Left ventricle myocardium inferior (tissue), 1 donor: ENCODE results near the gene GNG13. TPM values are rescaled to one million over a fixed set of nuclear protein-coding genes. Genes with fewer than 3 reads are reported as not detected.
"Not testable (repeated sequence)": the region's sequence is repeated elsewhere in the genome, so short reads cannot be mapped to it uniquely, and the experiment has no call there.

Experiments
- DNase-seq: peaks from one replicate; pipeline ENCODE4 v3.0.0-alpha.2; 2020
- H3K27ac ChIP-seq: fragments of 200-600 bp; replicated peaks from 2 replicates; pipeline ENCODE4 v1.8.0; 2021
- H3K27me3 ChIP-seq: fragments of 200-600 bp; 2 replicates; pipeline ENCODE4 v1.8.0; 2021; ENCODE audit warnings: low read depth
- H3K36me3 ChIP-seq: fragments of 200-600 bp; 2 replicates; pipeline ENCODE4 v1.8.0; 2021
- H3K4me1 ChIP-seq: fragments of 200-600 bp; 2 replicates; pipeline ENCODE4 v1.8.0; 2021
- H3K4me3 ChIP-seq: fragments of 200-600 bp; 2 replicates; pipeline ENCODE4 v1.8.0; 2021; ENCODE audit warnings: mild to moderate bottlenecking, moderate library complexity
- H3K9me3 ChIP-seq: fragments of 200-600 bp; replicated peaks from 2 replicates; pipeline ENCODE4 v1.8.0; 2021
- CTCF ChIP-seq: fragments of 200-600 bp; IDR thresholded peaks from 2 replicates; pipeline ENCODE4 v1.8.0; 2021; ENCODE audit warnings: antibody characterized with exemption, mild to moderate bottlenecking, borderline replicate concordance
- intact Hi-C: fragments of 100-400 bp; cut with micrococcal nuclease; formaldehyde crosslinking; loops from one replicate; pipeline ENCODE4 v1.11.0; 2022
- total RNA-seq: library from RNA; stranded (reverse); fragmentation: NEBNext Ultra II Directional; extraction: Animal tissue kit (Norgen Biotek cat#: 25700); gene quantifications from one replicate; pipeline ENCODE4 v1.2.1, GENCODE V29; 2021
- donor health status: DM: no; HTN: yes; CAD: no; lungs with severe emphysema.

Gene GNG13
- total RNA-seq, 1 donor from 2014 or later = not detected

- Histone ChIP-seq H3K27ac (no peak overlapping the region), H3K27me3 (peaks cover 46% of the 10 kb centered on the region), H3K4me3 (no peak overlapping the region), H3K9me3 (peaks cover 27% of the 10 kb centered on the region), H3K36me3 (no peaks in the 10 kb centered on the region), H3K4me1 (no peaks in the 10 kb centered on the region)
- intact Hi-C loops = no loop called here
- no peak for TF ChIP-seq CTCF
- no peak for DNase-seq
These were observed 40.3 kb upstream of the GNG13 start for GRCh38 chr16:840561-841454.

DNA sequence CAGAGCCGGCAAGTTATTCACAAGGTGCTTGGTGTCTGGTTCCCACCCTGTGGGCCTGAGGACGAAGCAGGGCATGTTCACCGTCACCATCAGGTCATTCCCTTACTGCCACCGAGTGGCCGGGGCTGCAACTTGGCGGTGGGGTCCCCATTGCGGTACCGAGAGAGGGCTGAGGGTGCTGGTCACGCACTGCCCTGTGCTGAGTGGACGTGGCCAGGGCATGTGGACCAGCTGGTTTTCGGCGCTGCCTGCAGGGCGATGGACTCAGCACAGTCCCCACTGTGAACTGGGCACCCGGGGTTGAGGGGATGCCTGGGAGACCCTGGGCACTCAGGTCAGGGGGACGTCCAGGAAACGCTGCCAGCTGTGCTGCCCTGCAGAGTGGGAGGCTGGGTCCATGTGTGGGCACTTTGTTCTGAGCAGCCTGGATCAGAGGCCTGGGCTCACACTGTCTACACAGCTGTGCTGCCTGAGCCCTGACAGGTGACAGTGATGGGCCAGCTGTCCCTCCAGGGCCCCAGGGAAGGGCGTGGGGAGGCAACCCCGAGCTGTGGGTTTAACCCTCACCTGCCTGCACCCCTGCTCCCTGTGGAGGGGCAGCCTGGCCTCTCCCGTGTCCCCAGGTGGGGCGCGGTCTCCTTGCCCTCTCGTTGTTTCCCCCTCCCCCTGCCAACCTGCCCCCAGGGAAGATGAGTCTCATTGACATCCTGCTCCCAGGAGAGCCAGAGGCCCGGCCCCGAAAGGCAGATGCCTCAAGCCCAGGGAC, 39.3 kb upstream of the GNG13 start:
- Histone ChIP-seq H3K4me1 (no peaks in the 10 kb centered on the region), H3K9me3 (peaks cover 36% of the 10 kb centered on the region), H3K27ac (no peak overlapping the region), H3K36me3 (no peaks in the 10 kb centered on the region), H3K27me3 (peaks cover 46% of the 10 kb centered on the region), H3K4me3 (no peak overlapping the region)
- TF ChIP-seq CTCF = no peak
- DNase-seq = no peak
- intact Hi-C loops = loop anchor here (10.0 kb wide), 1 partner anchor 195 kb away; no protein-coding TSS in a partner anchor

GRCh38 chr16:838741-839140, 38.2 kb upstream of the GNG13 start:
- intact Hi-C loops = loop anchor here (10.0 kb wide), 1 partner anchor 196 kb away; no protein-coding TSS in a partner anchor

DNA sequence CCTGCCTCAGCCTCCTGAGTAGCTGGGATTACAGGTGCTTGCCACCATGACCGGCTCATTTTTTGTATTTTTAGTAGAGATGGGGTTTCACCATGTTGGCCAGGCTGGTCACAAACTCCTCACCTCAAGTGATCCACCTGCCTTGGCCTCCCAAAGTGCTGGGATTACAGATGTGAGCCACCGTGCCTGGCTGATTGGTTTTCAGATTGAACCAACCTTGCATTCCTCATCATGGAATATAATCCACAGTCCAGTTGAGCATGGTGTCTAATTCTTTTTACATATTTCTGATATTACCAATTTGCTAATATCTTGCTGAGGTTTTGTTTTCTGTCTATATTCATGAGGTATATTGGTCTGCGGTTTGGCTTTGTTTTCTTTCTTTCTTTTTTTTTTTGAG, 36.3 kb upstream of the GNG13 start:
- H3K4me3 ChIP-seq, H3K27ac ChIP-seq, H3K36me3 ChIP-seq, DNase-seq, H3K4me1 ChIP-seq: not testable (repeated sequence)
- H3K9me3 ChIP-seq = peaks cover 52% of the 10 kb centered on the region
- intact Hi-C loops = loop anchor here (10.0 kb wide), 1 partner anchor 198 kb away; no protein-coding TSS in a partner anchor
- peaks cover 45% of the 10 kb centered on the region for H3K27me3 ChIP-seq

More at GRCh38 chr16:838741-839140, 38.2 kb upstream of the GNG13 start:
- H3K27me3 ChIP-seq = peaks cover 46% of the 10 kb centered on the region
- TF ChIP-seq CTCF = no peak
- no peak for DNase-seq
- H3K4me3 ChIP-seq = no peak overlapping the region
- H3K36me3 ChIP-seq = no peaks in the 10 kb centered on the region
- H3K9me3 ChIP-seq = peaks cover 47% of the 10 kb centered on the region
- no peak overlapping the region for H3K27ac ChIP-seq
- H3K4me1 ChIP-seq = no peaks in the 10 kb centered on the region

DNA sequence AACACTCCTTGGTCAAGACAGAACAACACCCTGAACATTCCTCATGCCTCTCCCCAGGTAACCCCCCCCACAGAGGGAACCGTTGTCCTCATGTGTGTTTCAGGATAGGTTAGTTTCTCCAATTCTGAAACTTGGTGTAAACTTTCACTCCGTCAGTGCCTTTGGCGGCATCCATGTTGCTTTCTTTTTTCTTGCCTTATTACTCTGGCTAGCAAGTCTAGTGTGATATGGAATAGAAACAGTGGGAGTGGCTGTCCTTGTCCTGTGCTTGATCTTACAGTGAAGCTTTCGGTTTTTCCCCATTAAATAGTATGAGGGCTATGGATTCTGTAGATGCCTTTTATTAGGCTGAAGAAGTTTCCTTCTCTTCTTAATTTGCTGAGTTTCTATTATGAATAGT, 35.7 kb upstream of the GNG13 start:
- Histone ChIP-seq H3K4me1 (no peaks in the 10 kb centered on the region), H3K27me3 (peaks cover 45% of the 10 kb centered on the region), H3K9me3 (peaks cover 52% of the 10 kb centered on the region), H3K27ac (no peak overlapping the region), H3K36me3 (no peaks in the 10 kb centered on the region), H3K4me3 (no peak overlapping the region)
- no peak for DNase-seq
- TF ChIP-seq CTCF = no peak
- intact Hi-C loops = loop anchor here (10.0 kb wide), 1 partner anchor 199 kb away; no protein-coding TSS in a partner anchor
